ENCODE measurements around the gene ADGRB2.

The ADGRB2 gene

DNA sequence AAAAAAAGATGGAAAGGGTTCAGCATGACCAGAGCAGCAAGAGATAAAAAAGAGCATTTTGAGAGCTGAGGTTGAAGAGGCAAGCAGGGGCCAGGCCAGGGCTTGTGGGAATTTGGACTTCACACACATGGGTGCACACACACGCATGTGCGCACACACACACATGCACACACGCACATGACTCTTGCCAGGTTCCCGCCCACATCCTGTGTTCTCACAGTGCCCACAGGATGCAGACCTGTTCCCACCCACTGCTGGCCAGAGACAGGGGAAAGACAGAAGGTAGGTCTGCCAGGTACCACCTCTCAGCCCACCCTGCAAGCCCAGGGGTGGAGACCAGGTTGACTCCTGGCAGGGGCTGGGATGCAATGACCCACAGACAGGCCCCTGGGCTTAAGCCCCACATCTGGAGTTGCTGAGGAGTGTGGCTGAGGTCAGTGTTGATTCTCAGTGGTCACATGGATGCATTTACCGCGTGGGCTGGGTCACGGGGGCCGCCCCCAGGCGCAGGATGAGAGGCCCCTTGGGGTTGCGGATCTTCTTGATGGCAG is 64.7 kb downstream of the ADGRB2 start:
- no peak overlapping the region for H3K27ac ChIP-seq (ENCODE audit: low read length)
- H3K9me3 ChIP-seq (ENCODE audit: control insufficient read depth, low read depth, low read length) = no peaks in the 10 kb centered on the region
- peaks cover under 1% of the 10 kb centered on the region for H3K4me1 ChIP-seq (ENCODE audit: control insufficient read depth, low read depth, low read length)
- H3K4me3 ChIP-seq (ENCODE audit: low read length) = no peak overlapping the region
- peaks cover 8% of the 10 kb centered on the region for H3K27me3 ChIP-seq (ENCODE audit: control insufficient read depth, insufficient read depth, low read length)
- H3K9ac ChIP-seq (ENCODE audit: low read length) = no peak overlapping the region
- no peaks in the 10 kb centered on the region for H3K36me3 ChIP-seq (ENCODE audit: control insufficient read depth, low read depth, low read length)

DNA sequence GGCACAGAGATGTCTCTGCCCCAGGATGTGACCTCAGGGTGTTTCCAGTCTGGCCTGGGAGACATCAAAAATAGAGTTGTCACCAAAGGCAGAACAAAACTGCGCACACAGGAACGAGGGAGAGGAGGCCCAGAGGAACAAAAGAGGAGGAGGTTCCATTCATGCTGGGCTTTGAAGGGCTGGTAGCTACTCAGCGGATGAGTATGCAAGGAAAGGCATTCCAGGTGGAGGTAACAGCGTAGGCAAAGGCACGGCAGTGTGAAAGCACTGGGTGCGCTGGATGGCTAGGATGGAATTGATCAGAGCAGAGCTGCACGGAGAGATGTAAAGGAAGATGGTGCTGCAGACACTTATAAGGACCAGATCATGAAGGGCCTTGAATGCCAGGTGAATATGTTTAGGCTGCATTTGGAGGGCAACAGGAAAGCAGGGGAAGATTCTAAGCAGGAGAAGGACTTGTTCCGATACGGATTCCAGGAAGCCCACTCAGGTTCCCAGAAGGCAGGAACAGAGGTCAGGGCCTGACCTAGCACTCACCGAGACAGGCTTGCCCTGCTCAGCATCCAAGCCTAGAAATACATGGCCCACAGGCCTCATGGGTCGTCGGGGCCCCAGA is 66.7 kb downstream of the ADGRB2 start:
- Histone ChIP-seq H3K9ac (ENCODE audit: low read length) (no peak overlapping the region), H3K36me3 (ENCODE audit: control insufficient read depth, low read depth, low read length) (no peaks in the 10 kb centered on the region), H3K4me1 (ENCODE audit: control insufficient read depth, low read depth, low read length) (no peaks in the 10 kb centered on the region), H3K9me3 (ENCODE audit: control insufficient read depth, low read depth, low read length) (no peaks in the 10 kb centered on the region), H3K27ac (ENCODE audit: low read length) (no peak overlapping the region), H3K27me3 (ENCODE audit: control insufficient read depth, insufficient read depth, low read length) (no peaks in the 10 kb centered on the region), H3K4me3 (ENCODE audit: low read length) (no peak overlapping the region)

- Histone ChIP-seq H3K4me3 (ENCODE audit: low read length) (no peak overlapping the region), H3K36me3 (ENCODE audit: control insufficient read depth, low read depth, low read length) (no peaks in the 10 kb centered on the region), H3K27ac (ENCODE audit: low read length) (no peak overlapping the region), H3K4me1 (ENCODE audit: control insufficient read depth, low read depth, low read length) (no peaks in the 10 kb centered on the region), H3K27me3 (ENCODE audit: control insufficient read depth, insufficient read depth, low read length) (no peaks in the 10 kb centered on the region), H3K9ac (ENCODE audit: low read length) (no peak overlapping the region), H3K9me3 (ENCODE audit: control insufficient read depth, low read depth, low read length) (no peaks in the 10 kb centered on the region)
Measured at GRCh38 chr1:31696242-31696641, 67.9 kb downstream of the ADGRB2 start.

DNA sequence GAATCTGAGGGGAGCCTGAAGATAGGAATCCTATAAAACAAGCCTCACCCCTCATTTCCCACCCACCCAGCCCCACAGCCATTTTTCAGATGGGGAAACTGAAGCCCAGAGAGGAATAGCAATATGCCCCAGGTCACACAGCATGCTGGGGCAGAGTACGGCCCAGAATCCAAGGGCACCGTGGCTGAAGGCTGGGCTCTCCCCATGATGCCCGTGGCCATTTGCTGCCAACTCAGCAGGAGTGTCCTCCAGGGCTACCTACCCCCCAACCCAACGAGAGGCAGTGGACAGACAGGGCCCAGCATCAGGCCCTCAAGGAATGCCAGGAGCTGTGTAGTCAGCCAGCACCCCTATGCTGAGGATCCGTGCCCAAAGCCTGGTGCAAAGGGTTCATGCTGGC is 68.8 kb downstream of the ADGRB2 start:
- H3K9me3 ChIP-seq (ENCODE audit: control insufficient read depth, low read depth, low read length) = no peaks in the 10 kb centered on the region
- no peak overlapping the region for H3K9ac ChIP-seq (ENCODE audit: low read length)
- H3K4me1 ChIP-seq (ENCODE audit: control insufficient read depth, low read depth, low read length) = no peaks in the 10 kb centered on the region
- H3K36me3 ChIP-seq (ENCODE audit: control insufficient read depth, low read depth, low read length) = no peaks in the 10 kb centered on the region
- H3K4me3 ChIP-seq (ENCODE audit: low read length) = no peak overlapping the region
- no peaks in the 10 kb centered on the region for H3K27me3 ChIP-seq (ENCODE audit: control insufficient read depth, insufficient read depth, low read length)
- no peak overlapping the region for H3K27ac ChIP-seq (ENCODE audit: low read length)

GRCh38 chr1:31694964-31695313 is 69.2 kb downstream of the ADGRB2 start:
- H3K4me3 ChIP-seq (ENCODE audit: low read length) = no peak overlapping the region
- H3K9me3 ChIP-seq (ENCODE audit: control insufficient read depth, low read depth, low read length) = no peaks in the 10 kb centered on the region
- H3K9ac ChIP-seq (ENCODE audit: low read length) = no peak overlapping the region
- H3K4me1 ChIP-seq (ENCODE audit: control insufficient read depth, low read depth, low read length) = no peaks in the 10 kb centered on the region
- H3K36me3 ChIP-seq (ENCODE audit: control insufficient read depth, low read depth, low read length) = no peaks in the 10 kb centered on the region
- H3K27ac ChIP-seq (ENCODE audit: low read length) = no peak overlapping the region
- H3K27me3 ChIP-seq (ENCODE audit: control insufficient read depth, insufficient read depth, low read length) = no peaks in the 10 kb centered on the region

- no peak overlapping the region for H3K4me3 ChIP-seq (ENCODE audit: low read length)
- H3K27ac ChIP-seq (ENCODE audit: low read length) = no peak overlapping the region
- no peaks in the 10 kb centered on the region for H3K9me3 ChIP-seq (ENCODE audit: control insufficient read depth, low read depth, low read length)
- no peaks in the 10 kb centered on the region for H3K36me3 ChIP-seq (ENCODE audit: control insufficient read depth, low read depth, low read length)
- no peak overlapping the region for H3K9ac ChIP-seq (ENCODE audit: low read length)
- no peaks in the 10 kb centered on the region for H3K4me1 ChIP-seq (ENCODE audit: control insufficient read depth, low read depth, low read length)
- H3K27me3 ChIP-seq (ENCODE audit: control insufficient read depth, insufficient read depth, low read length) = no peaks in the 10 kb centered on the region
Measured at GRCh38 chr1:31694069-31694963, 69.8 kb downstream of the ADGRB2 start.

DNA sequence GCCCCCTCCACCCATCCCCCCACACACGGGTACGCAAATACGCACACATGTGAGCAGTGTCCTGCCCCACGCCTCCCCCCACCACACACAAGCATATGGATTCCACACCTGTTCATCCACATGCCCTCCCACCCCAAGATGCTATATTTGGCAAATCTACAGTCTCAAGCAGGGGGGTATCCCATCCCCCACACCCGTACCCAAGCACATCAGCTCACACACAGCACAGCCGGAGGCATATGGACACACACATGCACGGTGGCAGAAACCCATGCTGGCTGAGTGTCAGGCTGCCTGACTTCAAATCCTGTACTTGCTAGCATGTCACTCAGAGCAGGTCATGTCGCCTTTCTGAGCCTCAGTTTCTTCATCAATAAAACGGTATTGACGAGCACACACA is 70.9 kb downstream of the ADGRB2 start:
- Histone ChIP-seq H3K27me3 (ENCODE audit: control insufficient read depth, insufficient read depth, low read length) (no peaks in the 10 kb centered on the region), H3K9me3 (ENCODE audit: control insufficient read depth, low read depth, low read length) (no peaks in the 10 kb centered on the region), H3K9ac (ENCODE audit: low read length) (no peak overlapping the region), H3K4me1 (ENCODE audit: control insufficient read depth, low read depth, low read length) (no peaks in the 10 kb centered on the region), H3K36me3 (ENCODE audit: control insufficient read depth, low read depth, low read length) (no peaks in the 10 kb centered on the region), H3K4me3 (ENCODE audit: low read length) (no peak overlapping the region), H3K27ac (ENCODE audit: low read length) (no peak overlapping the region)

- no peaks in the 10 kb centered on the region for H3K36me3 ChIP-seq (ENCODE audit: control insufficient read depth, low read depth, low read length)
- H3K4me3 ChIP-seq (ENCODE audit: low read length) = no peak overlapping the region
- no peaks in the 10 kb centered on the region for H3K9me3 ChIP-seq (ENCODE audit: control insufficient read depth, low read depth, low read length)
- no peaks in the 10 kb centered on the region for H3K4me1 ChIP-seq (ENCODE audit: control insufficient read depth, low read depth, low read length)
- no peak overlapping the region for H3K9ac ChIP-seq (ENCODE audit: low read length)
- no peak overlapping the region for H3K27ac ChIP-seq (ENCODE audit: low read length)
- no peaks in the 10 kb centered on the region for H3K27me3 ChIP-seq (ENCODE audit: control insufficient read depth, insufficient read depth, low read length)
Measured at GRCh38 chr1:31691951-31692350, 72.2 kb downstream of the ADGRB2 start.

GRCh38 chr1:31691446-31691845 is 72.7 kb downstream of the ADGRB2 start:
- Histone ChIP-seq H3K27me3 (ENCODE audit: control insufficient read depth, insufficient read depth, low read length) (no peaks in the 10 kb centered on the region), H3K27ac (ENCODE audit: low read length) (no peak overlapping the region), H3K4me1 (ENCODE audit: control insufficient read depth, low read depth, low read length) (no peaks in the 10 kb centered on the region), H3K9ac (ENCODE audit: low read length) (no peak overlapping the region), H3K36me3 (ENCODE audit: control insufficient read depth, low read depth, low read length) (no peaks in the 10 kb centered on the region), H3K9me3 (ENCODE audit: control insufficient read depth, low read depth, low read length) (no peaks in the 10 kb centered on the region), H3K4me3 (ENCODE audit: low read length) (no peak overlapping the region)

DNA sequence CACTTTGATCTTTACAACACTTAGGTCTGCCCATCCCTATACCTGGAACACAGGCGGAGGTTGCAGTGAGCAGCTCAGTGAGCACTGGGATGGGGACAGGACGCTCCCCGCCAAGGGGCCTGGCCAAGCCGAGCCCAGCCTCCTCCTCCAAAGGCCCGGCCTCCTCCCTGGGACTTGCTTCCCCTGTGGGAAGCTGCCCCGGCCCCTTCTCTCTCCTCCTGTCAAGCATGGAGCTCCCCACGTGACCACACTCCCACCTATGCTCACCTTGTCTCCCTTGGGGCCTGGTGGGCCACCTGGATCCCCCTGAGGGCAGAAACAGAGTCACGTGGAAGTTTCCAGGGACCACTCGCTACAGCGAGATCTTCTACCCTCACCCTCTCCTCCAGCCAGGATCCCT is 73.2 kb downstream of the ADGRB2 start:
- no peaks in the 10 kb centered on the region for H3K36me3 ChIP-seq (ENCODE audit: control insufficient read depth, low read depth, low read length)
- no peaks in the 10 kb centered on the region for H3K9me3 ChIP-seq (ENCODE audit: control insufficient read depth, low read depth, low read length)
- no peaks in the 10 kb centered on the region for H3K27me3 ChIP-seq (ENCODE audit: control insufficient read depth, insufficient read depth, low read length)
- no peaks in the 10 kb centered on the region for H3K4me1 ChIP-seq (ENCODE audit: control insufficient read depth, low read depth, low read length)
- H3K9ac ChIP-seq (ENCODE audit: low read length) = no peak overlapping the region
- no peak overlapping the region for H3K4me3 ChIP-seq (ENCODE audit: low read length)
- no peak overlapping the region for H3K27ac ChIP-seq (ENCODE audit: low read length)

- no peak overlapping the region for H3K4me3 ChIP-seq (ENCODE audit: low read length)
- no peaks in the 10 kb centered on the region for H3K36me3 ChIP-seq (ENCODE audit: control insufficient read depth, low read depth, low read length)
- H3K4me1 ChIP-seq (ENCODE audit: control insufficient read depth, low read depth, low read length) = no peaks in the 10 kb centered on the region
- no peak overlapping the region for H3K9ac ChIP-seq (ENCODE audit: low read length)
- no peak overlapping the region for H3K27ac ChIP-seq (ENCODE audit: low read length)
- H3K27me3 ChIP-seq (ENCODE audit: control insufficient read depth, insufficient read depth, low read length) = no peaks in the 10 kb centered on the region
- H3K9me3 ChIP-seq (ENCODE audit: control insufficient read depth, low read depth, low read length) = no peaks in the 10 kb centered on the region
Measured at GRCh38 chr1:31689854-31690253, 74.3 kb downstream of the ADGRB2 start.

- H3K9me3 ChIP-seq (ENCODE audit: control insufficient read depth, low read depth, low read length) = no peaks in the 10 kb centered on the region
- no peak overlapping the region for H3K4me3 ChIP-seq (ENCODE audit: low read length)
- H3K36me3 ChIP-seq (ENCODE audit: control insufficient read depth, low read depth, low read length) = no peaks in the 10 kb centered on the region
- H3K27ac ChIP-seq (ENCODE audit: low read length) = no peak overlapping the region
- no peaks in the 10 kb centered on the region for H3K27me3 ChIP-seq (ENCODE audit: control insufficient read depth, insufficient read depth, low read length)
- no peak overlapping the region for H3K9ac ChIP-seq (ENCODE audit: low read length)
- H3K4me1 ChIP-seq (ENCODE audit: control insufficient read depth, low read depth, low read length) = no peaks in the 10 kb centered on the region
Measured at GRCh38 chr1:31689379-31689778, 74.8 kb downstream of the ADGRB2 start.
